Loucy (cell line): ENCODE data around the gene PEAR1.

Experiments
- H2AFZ ChIP-seq: fragments of 200-600 bp; sonication (generic); 2 replicates; pipeline ENCODE4 v1.6.0; 2016; ENCODE audit warnings: antibody characterized with exemption, mild to moderate bottlenecking, low read length, moderate library complexity
- H3F3A ChIP-seq: fragments of 200-600 bp; 2 replicates; pipeline ENCODE4 v1.6.0; 2016; ENCODE audit warnings: antibody characterized with exemption, low read depth, mild to moderate bottlenecking
- H3K27me3 ChIP-seq: fragments of 200-600 bp; sonication (generic); 2 replicates; pipeline ENCODE4 v1.6.1; 2014; ENCODE audit warnings: low read length, mild to moderate bottlenecking; ENCODE audit not compliant: insufficient read depth, poor library complexity, severe bottlenecking
- H3K36me3 ChIP-seq: fragments of 200-600 bp; sonication (generic); 2 replicates; pipeline ENCODE4 v1.6.1; 2016; ENCODE audit warnings: low read length; ENCODE audit not compliant: insufficient read depth
- H3K4me1 ChIP-seq: fragments of 200-600 bp; sonication (generic); 2 replicates; pipeline ENCODE4 v1.5.1; 2014; ENCODE audit warnings: low read length, mild to moderate bottlenecking; ENCODE audit not compliant: insufficient read depth, poor library complexity, severe bottlenecking
- H3K4me2 ChIP-seq: fragments of 200-600 bp; sonication (generic); 2 replicates; pipeline ENCODE4 v1.6.0; 2014; ENCODE audit warnings: antibody characterized with exemption, low read length, low read depth, mild to moderate bottlenecking; ENCODE audit not compliant: poor library complexity, severe bottlenecking
- H3K4me3 ChIP-seq: fragments of 200-600 bp; sonication (generic); 2 replicates; pipeline ENCODE4 v1.5.1; 2014; ENCODE audit warnings: low read length, mild to moderate bottlenecking, mixed read lengths; ENCODE audit not compliant: poor library complexity, severe bottlenecking
- H3K79me2 ChIP-seq: fragments of 200-600 bp; sonication (generic); 2 replicates; pipeline ENCODE4 v1.6.1; 2014; ENCODE audit warnings: low read length; ENCODE audit not compliant: insufficient read depth
- H3K9ac ChIP-seq: fragments of 200-600 bp; sonication (generic); 2 replicates; pipeline ENCODE4 v1.6.0; 2014; ENCODE audit warnings: mild to moderate bottlenecking, low read depth, low read length, moderate library complexity; ENCODE audit not compliant: poor library complexity, severe bottlenecking
- H3K9me2 ChIP-seq: fragments of 200-600 bp; sonication (generic); replicated peaks from 2 replicates; pipeline ENCODE4 v1.6.1; 2016; ENCODE audit warnings: low read depth, low read length, mixed read lengths
- H3K9me3 ChIP-seq: fragments of 200-600 bp; sonication (generic); 2 replicates; pipeline ENCODE4 v1.6.1; 2014; ENCODE audit warnings: mild to moderate bottlenecking, antibody characterized with exemption, low read length, low read depth; ENCODE audit not compliant: insufficient read depth
- H4K20me1 ChIP-seq: fragments of 200-600 bp; sonication (generic); 2 replicates; pipeline ENCODE4 v1.6.0; 2014; ENCODE audit warnings: antibody characterized with exemption, low read length, mild to moderate bottlenecking; ENCODE audit not compliant: insufficient read depth, poor library complexity, severe bottlenecking
- EZH2phosphoT487 ChIP-seq: fragments of 200-600 bp; IDR thresholded peaks from 2 replicates; pipeline ENCODE4 v1.6.1; 2018; ENCODE audit warnings: antibody characterized with exemption, mild to moderate bottlenecking, moderate library complexity, borderline replicate concordance
- TF ChIP-seq, protein P1 (sequence below): fragments of 200-600 bp; sonication (generic); conservative IDR thresholded peaks from 2 replicates; pipeline ENCODE4 v1.5.1; 2014; ENCODE audit warnings: mild to moderate bottlenecking, antibody characterized with exemption, low read length

PEAR1 gene

DNA sequence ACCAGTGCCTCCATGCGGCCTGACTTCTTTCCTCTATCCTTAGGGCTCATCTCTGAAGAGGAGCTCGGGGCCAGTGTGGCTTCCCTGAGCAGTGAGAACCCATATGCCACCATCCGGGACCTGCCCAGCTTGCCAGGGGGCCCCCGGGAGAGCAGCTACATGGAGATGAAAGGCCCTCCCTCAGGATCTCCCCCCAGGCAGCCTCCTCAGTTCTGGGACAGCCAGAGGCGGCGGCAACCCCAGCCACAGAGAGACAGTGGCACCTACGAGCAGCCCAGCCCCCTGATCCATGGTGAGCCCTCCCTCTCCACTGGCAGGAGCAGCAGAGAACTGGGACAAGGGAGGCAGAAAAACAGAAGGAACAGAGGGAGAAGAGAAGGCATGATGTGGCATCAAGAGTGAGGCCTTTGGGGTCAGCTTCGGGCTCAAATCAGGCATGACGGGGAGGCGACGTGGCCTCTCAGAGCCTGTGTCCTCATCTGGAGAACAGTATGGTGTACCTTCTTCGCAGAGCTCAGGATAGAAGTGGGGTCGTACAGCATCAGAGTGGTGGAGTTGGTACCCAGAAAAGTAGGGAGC, 20.4 kb downstream of the PEAR1 start:
- Histone ChIP-seq H3K79me2 (no peaks in the 10 kb centered on the region), H3K4me3 (no peak overlapping the region), H3K36me3 (no peaks in the 10 kb centered on the region), H3K9me3 (no peaks in the 10 kb centered on the region), H3K4me2 (no peak overlapping the region), H3K9ac (no peak overlapping the region), H3K27me3 (no peaks in the 10 kb centered on the region), H3K4me1 (no peaks in the 10 kb centered on the region), H3K9me2 (no peaks in the 10 kb centered on the region), H3F3A (no peaks in the 10 kb centered on the region), H2AFZ (no peak overlapping the region), H4K20me1 (no peaks in the 10 kb centered on the region)
- no peak for TF ChIP-seq EZH2phosphoT487
- TF ChIP-seq, protein P1, sequence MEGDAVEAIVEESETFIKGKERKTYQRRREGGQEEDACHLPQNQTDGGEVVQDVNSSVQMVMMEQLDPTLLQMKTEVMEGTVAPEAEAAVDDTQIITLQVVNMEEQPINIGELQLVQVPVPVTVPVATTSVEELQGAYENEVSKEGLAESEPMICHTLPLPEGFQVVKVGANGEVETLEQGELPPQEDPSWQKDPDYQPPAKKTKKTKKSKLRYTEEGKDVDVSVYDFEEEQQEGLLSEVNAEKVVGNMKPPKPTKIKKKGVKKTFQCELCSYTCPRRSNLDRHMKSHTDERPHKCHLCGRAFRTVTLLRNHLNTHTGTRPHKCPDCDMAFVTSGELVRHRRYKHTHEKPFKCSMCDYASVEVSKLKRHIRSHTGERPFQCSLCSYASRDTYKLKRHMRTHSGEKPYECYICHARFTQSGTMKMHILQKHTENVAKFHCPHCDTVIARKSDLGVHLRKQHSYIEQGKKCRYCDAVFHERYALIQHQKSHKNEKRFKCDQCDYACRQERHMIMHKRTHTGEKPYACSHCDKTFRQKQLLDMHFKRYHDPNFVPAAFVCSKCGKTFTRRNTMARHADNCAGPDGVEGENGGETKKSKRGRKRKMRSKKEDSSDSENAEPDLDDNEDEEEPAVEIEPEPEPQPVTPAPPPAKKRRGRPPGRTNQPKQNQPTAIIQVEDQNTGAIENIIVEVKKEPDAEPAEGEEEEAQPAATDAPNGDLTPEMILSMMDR, result no peak

DNA sequence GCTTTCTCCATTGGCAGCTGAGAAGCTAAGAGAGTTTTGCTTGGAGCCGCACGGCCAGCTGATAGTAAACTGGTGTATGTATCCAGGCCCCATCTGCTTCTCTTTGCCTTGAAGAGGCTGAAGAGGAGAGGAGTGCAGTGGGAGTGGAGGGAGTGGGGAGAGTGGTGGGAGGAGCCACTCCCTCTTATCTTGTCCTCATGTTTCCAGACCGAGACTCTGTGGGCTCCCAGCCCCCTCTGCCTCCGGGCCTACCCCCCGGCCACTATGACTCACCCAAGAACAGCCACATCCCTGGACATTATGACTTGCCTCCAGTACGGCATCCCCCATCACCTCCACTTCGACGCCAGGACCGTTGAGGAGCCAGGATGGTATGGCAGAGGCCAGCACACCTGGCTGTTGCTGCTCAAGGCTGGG, 20.9 kb downstream of the PEAR1 start:
- no peaks in the 10 kb centered on the region for H3K36me3 ChIP-seq
- no peak overlapping the region for H3K9ac ChIP-seq
- no peaks in the 10 kb centered on the region for H3F3A ChIP-seq
- no peaks in the 10 kb centered on the region for H3K9me3 ChIP-seq
- no peaks in the 10 kb centered on the region for H3K27me3 ChIP-seq
- no peaks in the 10 kb centered on the region for H3K9me2 ChIP-seq
- no peak overlapping the region for H3K4me3 ChIP-seq
- H3K4me1 ChIP-seq, result no peaks in the 10 kb centered on the region
- H2AFZ ChIP-seq, result no peak overlapping the region
- TF ChIP-seq EZH2phosphoT487, result no peak
- TF ChIP-seq, protein P1, result no peak
- no peaks in the 10 kb centered on the region for H3K79me2 ChIP-seq
- H4K20me1 ChIP-seq, result no peaks in the 10 kb centered on the region
- no peak overlapping the region for H3K4me2 ChIP-seq

DNA sequence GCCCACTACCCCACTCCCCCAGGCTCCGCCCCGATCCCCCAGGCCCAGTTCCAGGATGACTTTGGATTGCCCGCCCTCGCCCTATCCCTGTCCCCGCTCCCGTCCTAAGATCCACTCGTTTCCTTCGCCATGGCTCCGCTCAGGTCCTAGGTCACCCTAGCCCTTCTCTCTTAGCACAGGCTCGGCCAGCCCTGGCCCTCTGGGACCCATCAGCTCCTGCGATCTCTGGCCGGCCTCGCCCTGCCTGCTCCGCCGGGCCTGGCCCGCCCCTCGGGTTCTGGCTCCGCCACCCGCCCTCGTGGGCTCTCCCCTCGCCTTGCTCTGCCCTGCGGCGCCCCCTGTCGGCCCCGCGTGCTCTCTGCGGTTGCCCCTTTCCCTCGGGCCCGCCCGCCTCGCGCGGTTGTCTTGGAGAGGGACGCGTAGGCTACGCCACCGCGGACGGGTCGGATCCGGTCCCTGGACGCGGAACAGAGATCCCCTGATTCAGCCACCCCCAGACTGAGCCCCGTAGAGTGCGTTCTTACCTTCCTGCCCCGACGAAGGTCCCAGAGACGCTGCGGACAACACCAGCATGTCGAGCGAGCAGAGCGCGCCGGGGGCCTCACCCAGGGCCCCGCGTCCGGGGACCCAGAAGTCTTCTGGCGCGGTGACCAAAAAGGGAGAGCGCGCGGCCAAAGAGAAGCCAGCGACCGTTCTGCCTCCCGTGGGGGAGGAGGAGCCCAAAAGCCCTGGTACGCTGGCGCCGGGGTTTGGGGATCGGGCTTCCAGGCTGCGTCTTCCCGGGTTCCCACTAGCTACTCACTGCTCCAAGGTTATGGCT, 26.9 kb downstream of the PEAR1 start, which contains the start of gene LRRC71:
Gene LRRC71, plus strand, starts transcription at position 400 of the 820 bp plus-strand sequence. Its CDS starts 172 bp downstream, at position 572.
- Histone ChIP-seq H3K9ac (no peak within 1 kb of the TSS), H3K9me2 (no peaks in the 10 kb centered on the region), H3K4me3 (no peak within 1 kb of the TSS), H3K36me3 (no peaks in the 10 kb centered on the region), H2AFZ (no peak within 1 kb of the TSS), H3K27me3 (peaks cover 26% of the 10 kb centered on the region), H4K20me1 (no peaks in the 10 kb centered on the region), H3K9me3 (no peaks in the 10 kb centered on the region), H3K79me2 (no peaks in the 10 kb centered on the region), H3F3A (no peaks in the 10 kb centered on the region), H3K4me1 (peaks cover 2% of the 10 kb centered on the region), H3K4me2 (no peak within 1 kb of the TSS)
- no peak for TF ChIP-seq EZH2phosphoT487
- TF ChIP-seq, protein P1, result 0 out of 2 replicates have a peak, but pooled peaks have one; percentile 13
